ENCODE results near the gene TNS1.

TNS1 gene

DNA sequence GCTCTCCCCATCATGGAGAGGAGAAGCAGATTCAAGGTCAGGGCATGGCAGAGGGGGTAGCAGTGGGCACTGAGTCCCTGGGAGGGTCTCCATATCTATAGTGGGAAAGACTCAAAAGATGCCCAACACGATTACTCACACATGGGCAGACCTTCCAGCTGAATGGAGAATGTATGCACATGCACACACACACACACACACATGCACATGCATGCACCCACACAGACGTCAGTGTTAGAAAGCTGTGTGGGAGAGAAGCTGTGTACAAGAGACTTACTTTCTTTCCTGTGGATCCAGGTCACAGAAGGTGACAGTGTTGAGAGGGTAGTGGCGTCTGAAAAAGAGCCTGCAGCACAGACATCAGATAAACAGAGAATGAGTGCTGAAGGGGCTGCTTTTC lies 194.5 kb downstream of the TNS1 start:
- no peak overlapping the region for H3K4me3 ChIP-seq (ENCODE audit: low read depth, low read length)
- H3K4me1 ChIP-seq, result no peaks in the 10 kb centered on the region
- peaks cover 65% of the 10 kb centered on the region for H3K36me3 ChIP-seq
- TF ChIP-seq, protein P1, sequence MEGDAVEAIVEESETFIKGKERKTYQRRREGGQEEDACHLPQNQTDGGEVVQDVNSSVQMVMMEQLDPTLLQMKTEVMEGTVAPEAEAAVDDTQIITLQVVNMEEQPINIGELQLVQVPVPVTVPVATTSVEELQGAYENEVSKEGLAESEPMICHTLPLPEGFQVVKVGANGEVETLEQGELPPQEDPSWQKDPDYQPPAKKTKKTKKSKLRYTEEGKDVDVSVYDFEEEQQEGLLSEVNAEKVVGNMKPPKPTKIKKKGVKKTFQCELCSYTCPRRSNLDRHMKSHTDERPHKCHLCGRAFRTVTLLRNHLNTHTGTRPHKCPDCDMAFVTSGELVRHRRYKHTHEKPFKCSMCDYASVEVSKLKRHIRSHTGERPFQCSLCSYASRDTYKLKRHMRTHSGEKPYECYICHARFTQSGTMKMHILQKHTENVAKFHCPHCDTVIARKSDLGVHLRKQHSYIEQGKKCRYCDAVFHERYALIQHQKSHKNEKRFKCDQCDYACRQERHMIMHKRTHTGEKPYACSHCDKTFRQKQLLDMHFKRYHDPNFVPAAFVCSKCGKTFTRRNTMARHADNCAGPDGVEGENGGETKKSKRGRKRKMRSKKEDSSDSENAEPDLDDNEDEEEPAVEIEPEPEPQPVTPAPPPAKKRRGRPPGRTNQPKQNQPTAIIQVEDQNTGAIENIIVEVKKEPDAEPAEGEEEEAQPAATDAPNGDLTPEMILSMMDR (IDR thresholded peaks at IDR 0.05; ENCODE audit: low read depth, low read length), result no peak
- no peaks in the 10 kb centered on the region for H3K9me3 ChIP-seq
- H3K27me3 ChIP-seq, result no peaks in the 10 kb centered on the region
- DNase-seq, result no peak

DNA sequence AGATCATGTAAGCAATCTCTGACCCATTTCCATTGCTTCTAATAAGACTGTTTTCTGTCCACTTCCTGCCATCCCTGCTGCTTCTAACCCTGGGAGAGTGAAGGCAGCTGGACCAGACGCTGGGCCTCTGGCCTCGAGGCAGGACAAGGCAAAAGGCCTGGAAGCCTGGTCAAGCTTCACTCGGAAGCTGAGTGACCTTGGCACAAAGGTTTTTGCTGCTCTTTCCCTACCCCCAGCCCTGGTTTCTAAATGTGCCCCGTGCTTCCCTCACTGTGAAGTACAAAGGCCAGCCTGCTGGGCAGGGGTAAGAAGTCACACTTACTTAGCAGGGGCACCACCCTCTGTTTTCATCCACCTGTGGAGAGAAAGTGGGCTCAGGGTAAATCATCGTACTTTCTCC lies 195.0 kb downstream of the TNS1 start:
- DNase-seq, result no peak

DNA sequence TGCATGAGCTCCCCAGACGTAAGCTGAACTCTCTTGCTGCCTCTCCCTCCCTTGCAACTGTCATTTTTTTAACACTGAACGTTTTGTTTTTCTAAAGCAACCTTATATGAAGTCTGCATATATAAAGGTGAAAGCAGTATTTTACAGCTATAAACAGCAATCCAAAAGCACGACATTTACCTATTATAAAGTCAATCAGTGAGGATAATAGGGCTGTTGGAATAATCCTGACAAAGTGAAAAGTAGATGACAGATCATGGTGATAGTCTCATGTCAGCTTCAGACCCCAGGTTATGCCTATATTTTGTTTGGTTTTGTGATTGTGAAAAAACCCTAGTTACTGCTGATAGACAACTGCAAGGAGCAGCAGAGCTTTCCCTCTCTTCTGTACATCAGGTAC lies 195.8 kb downstream of the TNS1 start:
- Histone ChIP-seq H3K9me3 (no peaks in the 10 kb centered on the region), H3K36me3 (peaks cover 52% of the 10 kb centered on the region), H3K4me3 (ENCODE audit: low read depth, low read length) (no peak overlapping the region), H3K4me1 (no peaks in the 10 kb centered on the region), H3K27me3 (no peaks in the 10 kb centered on the region)
- TF ChIP-seq, protein P1 (IDR thresholded peaks at IDR 0.05; ENCODE audit: low read depth, low read length), result no peak
- DNase-seq, result no peak

More for the DNA sequence above, 195.0 kb downstream of the TNS1 start:
- Histone ChIP-seq H3K36me3 (peaks cover 59% of the 10 kb centered on the region), H3K9me3 (no peaks in the 10 kb centered on the region), H3K4me3 (ENCODE audit: low read depth, low read length) (no peak overlapping the region), H3K4me1 (no peaks in the 10 kb centered on the region), H3K27me3 (no peaks in the 10 kb centered on the region)
- TF ChIP-seq, protein P1 (IDR thresholded peaks at IDR 0.05; ENCODE audit: low read depth, low read length), result no peak

DNA sequence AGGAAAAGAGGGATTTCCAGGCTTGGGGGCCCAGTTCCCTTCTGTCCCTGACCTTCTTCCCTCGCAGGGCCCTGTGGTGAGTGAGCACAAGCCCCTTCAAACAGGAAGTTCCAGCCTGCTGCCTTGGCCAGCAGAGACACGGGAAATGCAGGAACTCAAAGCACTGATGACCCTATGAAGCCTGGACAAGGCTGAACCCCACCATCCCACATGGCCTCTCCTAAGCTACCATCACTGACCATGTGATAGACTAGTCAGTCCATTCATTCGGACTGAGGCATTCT lies 196.4 kb downstream of the TNS1 start:
- no peaks in the 10 kb centered on the region for H3K9me3 ChIP-seq
- H3K4me3 ChIP-seq (ENCODE audit: low read depth, low read length), result no peak overlapping the region
- peaks cover 5% of the 10 kb centered on the region for H3K4me1 ChIP-seq
- H3K27me3 ChIP-seq, result no peaks in the 10 kb centered on the region
- H3K36me3 ChIP-seq, result peaks cover 46% of the 10 kb centered on the region
- TF ChIP-seq, protein P1 (IDR thresholded peaks at IDR 0.05; ENCODE audit: low read depth, low read length), result no peak
- DNase-seq, result no peak

DNA sequence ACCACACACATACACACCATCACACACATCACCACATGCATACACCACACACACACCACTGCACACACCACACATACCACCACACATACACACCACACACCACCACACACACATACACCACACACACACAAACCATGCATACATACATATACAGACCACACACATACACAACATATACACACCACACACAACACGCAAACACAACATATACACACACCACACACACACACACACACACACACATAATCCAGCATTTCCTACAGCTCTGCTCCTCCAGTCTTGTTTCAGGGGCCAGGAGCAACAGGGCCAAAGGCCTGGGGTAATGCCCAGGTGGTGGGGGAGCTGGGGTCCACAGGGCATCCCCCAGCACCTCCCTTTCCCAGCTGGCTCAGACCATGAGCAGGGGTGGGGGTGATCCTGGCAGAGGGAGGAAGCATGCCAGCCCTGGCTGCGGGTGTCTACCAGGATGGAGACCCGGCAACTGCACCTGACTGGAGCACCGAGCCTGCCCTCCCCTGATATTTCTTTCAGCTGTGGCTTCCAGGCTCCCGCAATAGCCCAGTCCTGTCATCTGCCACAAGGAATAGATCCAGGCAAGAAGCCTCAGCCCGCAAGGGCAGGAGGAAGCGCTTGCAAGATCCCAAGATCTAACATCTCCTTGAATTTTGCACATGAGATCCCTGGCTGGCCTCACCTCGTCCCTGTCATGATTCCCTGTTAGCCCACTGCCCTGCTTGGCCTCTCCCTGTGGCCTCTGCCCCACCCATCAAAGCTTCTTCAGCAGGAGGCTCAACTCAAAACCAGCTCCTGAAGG lies 196.9 kb downstream of the TNS1 start:
- DNase-seq, result no peak
- Histone ChIP-seq H3K9me3 (no peaks in the 10 kb centered on the region), H3K27me3 (no peaks in the 10 kb centered on the region), H3K4me3 (ENCODE audit: low read depth, low read length) (no peak overlapping the region), H3K36me3 (peaks cover 44% of the 10 kb centered on the region), H3K4me1 (peaks cover 7% of the 10 kb centered on the region)
- TF ChIP-seq, protein P1 (IDR thresholded peaks at IDR 0.05; ENCODE audit: low read depth, low read length), result no peak

DNA sequence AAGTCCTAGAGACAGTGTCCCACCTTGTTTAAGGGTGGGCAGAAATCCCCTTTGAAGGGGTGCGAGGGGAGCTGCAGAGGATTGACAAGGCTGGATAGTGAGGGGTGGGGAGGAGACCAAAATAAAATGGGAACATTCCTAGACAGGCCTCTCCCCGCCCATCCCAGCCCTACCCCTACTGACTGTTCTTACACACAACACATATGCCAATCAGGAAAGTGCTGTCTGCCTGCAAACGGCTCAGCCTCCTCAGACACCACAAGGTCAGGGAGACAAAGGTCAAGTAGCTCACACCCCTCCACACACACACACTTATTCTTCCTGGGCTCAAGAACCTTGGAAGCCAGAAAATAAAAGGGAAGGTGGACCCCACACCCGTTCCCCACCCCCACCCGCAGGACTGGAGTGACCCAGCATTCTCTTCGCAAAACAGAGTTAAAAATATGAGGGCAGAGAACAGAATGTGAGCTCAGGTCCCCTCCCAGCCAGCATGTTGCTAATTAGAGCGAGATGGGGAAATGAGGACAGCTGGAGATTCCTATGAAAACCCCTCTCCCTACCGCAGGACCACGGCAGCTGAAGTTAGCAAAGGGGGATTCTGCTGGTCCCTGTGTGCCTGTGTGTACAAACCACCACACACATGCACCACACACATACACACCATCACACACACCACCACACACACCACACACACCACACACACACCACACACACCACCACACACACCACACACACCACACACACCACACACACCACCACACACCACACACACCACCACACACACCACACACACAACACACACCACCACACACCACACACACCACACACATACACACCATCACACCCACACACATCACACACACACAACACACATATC lies 197.8 kb downstream of the TNS1 start:
- no peak overlapping the region for H3K4me3 ChIP-seq (ENCODE audit: low read depth, low read length)
- TF ChIP-seq, protein P1 (IDR thresholded peaks at IDR 0.05; ENCODE audit: low read depth, low read length), result no peak
- H3K4me1 ChIP-seq, result peaks cover 7% of the 10 kb centered on the region
- H3K9me3 ChIP-seq, result no peaks in the 10 kb centered on the region
- no peaks in the 10 kb centered on the region for H3K27me3 ChIP-seq
- DNase-seq, result no peak
- H3K36me3 ChIP-seq, result peaks cover 39% of the 10 kb centered on the region

Measured in BE2C (cell line).